Measurements from ENCODE around the gene ACAP3.
"Not testable (repeated sequence)": the region's sequence is repeated elsewhere in the genome, so short reads cannot be mapped to it uniquely, and the experiment has no call there.

The ACAP3 gene

GRCh38 chr1:1260843-1261560 is 46.7 kb downstream of the ACAP3 start:
- no peak for DNase-seq

DNA sequence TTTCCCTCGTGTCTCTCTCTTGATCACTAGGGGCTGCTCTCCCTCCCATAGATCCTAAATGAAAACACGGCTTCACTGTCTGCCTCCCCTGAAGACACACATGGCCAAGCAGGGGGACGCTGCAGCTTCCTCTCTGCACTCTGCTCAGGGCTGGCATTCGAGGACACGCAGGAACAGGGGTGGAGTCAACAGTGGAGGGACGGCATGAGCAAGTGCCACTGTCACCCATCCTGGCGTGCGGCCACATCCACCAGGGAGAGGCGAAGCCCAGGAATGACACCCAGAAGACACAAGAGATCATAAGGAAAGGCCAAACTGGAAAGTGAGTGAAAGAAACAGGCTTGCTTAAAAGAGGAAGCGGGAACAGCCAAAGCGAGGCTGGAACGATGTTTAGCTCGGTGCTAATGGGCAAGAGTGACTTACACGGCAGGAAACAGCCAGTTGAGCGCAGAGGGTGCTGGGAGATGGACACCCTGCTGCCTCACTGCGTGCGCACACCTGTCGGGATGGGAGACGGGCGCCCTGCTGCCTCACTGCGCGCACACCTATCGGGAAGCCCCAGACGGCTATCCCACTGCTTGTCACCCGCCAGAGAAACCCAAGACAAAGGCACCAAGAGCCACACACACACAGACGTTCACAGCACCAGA is 47.7 kb downstream of the ACAP3 start:
- no peak for DNase-seq

DNA sequence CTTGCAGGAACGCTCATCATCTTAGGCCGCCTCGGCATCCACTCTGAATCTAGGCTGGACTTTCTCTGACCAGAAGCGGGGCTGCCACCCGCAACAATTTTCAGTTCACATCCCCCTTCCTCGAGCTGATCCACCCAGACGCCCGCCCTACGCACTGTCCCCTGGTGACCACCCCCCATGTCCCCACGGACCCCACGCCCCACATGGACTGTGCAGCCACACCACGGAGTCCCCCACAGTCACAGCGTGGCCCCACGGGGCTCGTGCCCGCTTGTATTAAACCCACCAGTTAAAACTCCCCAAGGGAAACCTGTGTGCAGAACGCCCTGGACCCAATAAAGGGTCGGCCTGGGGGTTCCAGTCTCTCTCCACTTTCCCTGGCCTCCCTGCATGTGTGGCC is 48.2 kb downstream of the ACAP3 start:
- DNase-seq = no peak

- no peak for DNase-seq
Observed at GRCh38 chr1:1259119-1259488, 48.6 kb downstream of the ACAP3 start.

DNA sequence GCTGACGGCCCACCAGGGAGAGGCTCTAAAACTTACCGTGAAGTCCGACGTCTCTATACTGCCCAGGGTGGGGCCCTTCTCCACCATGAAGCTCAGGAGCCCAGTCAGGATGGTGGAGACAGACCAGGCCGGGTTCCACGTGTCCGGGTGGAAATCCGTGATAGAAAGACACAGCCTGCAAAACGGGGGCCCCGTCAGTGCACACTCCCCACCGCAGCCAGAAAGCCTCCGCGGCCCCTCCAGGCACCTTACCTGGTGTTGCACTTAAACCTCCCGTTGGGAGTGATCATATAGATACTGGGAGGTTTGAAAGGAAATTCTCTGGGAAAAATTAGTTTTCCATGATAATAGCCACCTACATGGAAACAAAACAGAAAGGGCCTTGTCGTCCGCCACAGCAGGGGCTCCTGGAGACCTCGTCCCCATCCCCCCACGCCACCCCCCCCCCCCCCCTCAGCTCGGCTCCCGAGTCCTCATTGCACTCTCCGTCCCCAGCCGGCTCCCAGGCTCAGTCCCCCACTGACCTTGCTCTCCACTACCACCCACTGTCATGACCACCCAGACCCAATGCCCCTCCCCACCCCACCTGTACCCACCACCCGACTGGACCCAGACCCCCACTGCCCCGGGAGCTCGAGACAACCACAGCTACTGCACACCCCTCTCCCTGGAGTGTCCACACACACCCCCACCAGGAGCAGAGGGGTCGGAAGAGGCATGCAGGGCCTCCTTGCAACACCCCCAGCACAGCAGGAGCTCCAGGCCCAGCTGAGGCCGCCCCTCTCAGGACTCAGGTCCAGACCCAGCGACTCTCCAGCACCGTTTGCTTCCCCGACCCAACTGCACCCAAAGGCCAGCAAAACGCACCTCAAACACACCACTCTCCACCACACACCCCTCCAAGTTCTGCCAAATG is 50.5 kb downstream of the ACAP3 start:
- no peak for DNase-seq

DNA sequence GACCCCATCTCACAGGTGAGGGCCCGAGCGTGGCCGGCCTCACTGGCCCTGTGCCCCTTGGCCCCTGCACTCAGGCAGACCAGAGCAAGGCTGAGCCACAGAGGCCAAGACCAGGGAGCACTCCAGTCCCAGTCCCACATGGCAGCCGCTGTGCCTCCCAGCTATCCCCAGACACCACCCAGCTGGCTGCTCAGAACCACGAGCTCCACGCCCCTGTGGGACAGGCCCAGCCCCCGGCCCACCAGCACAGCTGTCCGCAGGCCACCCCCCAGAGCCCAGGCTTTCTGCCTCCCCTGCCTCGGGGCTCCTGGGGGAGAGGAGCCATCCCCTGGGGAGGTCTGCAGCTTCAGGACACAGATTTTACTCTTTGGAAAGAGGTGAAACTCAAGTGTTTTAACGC is 52.1 kb downstream of the ACAP3 start:
- no peak for DNase-seq

- no peak for DNase-seq
Observed at GRCh38 chr1:1255078-1255477, 52.7 kb downstream of the ACAP3 start.

- DNase-seq = no peak
Observed at GRCh38 chr1:1254667-1254998, 53.1 kb downstream of the ACAP3 start.

GRCh38 chr1:1253972-1254666 is 53.6 kb downstream of the ACAP3 start:
- DNase-seq = no peak

DNA sequence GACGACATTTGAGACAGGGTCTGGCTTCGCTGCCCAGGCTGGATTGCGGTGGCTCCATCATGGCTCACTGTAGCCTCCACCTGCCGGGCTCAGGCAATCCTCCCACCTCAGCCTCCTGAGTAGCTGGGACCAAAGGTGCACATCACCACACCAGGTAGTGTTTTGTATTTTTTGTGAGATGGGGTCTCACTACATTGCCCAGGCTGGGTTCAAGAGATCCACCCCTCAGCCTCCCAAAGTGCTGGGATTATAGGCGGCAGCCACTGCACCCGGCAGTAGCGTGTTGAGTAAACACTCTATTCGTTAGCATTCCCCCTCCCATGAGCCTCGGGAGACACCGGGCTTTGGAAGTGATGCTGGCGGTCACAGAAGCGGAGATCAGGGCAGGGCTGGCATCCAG is 54.4 kb downstream of the ACAP3 start:
- no peak for DNase-seq

- DNase-seq = peak; percentile 26 to 47
Observed at GRCh38 chr1:1250786-1251284, 56.9 kb downstream of the ACAP3 start.

GRCh38 chr1:1248009-1248913 is 59.5 kb downstream of the ACAP3 start:
- not testable (repeated sequence) for DNase-seq

DNA sequence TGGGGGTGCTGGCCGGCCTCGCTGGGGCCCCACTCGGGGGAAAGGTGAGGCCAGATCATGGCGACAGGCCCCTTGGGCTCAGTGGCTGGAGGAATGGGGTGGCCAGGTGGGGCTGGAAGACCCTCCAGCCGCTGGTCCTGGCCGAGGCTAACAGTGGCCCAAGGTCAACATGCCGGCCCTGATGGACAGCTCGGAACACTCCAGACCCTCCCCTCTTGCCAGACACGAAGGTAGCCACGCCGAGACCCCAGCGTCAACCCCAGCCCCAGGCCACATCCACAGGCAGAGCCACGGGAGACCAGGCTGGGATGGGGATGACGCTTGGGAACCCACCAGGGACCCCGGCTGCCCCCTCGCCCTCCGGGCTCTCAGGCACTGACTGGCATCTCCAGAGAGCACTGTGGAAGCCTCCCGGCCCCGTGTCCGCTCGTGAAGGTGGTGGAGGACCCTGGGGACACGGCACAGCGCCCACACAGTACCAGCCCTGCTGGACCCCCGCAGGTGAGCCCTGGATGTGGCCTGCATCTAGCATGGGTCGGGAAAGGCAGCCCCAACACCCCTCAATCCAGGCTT is 60.3 kb downstream of the ACAP3 start:
- DNase-seq = no peak

DNA sequence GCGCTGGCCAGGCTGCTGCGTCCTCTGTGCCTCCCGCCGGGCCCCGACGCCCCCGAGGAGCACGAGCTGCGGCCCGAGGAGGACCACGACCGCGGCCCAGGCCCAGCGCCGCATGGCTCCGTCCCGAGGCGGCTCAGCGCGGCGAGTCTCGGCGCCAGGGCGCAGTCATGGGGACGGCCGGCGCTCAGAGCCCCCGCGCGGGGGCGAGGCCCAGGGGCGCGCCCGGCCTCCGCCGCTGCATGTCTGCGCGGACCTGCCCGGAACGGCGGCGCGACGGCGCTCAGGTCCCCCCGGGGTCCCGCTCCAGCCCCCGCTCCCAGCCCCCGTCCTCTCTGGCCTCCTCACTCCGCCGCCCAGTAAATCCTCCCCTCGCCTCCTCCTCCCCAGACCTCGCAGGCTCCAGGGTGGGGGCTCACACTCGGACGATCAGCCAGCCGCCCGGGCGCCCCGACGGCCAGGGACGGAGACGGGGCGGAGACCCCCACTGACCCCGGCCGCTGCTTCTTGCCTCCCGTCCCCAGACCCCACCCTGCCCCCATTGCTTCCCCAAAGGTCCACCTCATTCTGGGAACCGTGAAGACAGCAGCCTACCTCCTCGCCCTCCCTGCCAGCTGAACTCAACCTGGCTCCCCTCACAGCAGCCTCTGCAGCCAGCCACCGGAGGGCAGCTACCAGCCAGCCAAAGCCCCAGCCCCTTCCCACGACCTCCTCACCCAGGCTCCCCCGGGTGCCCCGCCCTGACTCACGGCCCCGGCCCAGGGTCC is 61.0 kb downstream of the ACAP3 start, which contains the start of gene C1QTNF12:
Gene C1QTNF12 (minus strand): TSS at position 146 of the 764 bp plus-strand sequence. CDS start 32 bp downstream, at position 114.
- DNase-seq = no peak

DNA sequence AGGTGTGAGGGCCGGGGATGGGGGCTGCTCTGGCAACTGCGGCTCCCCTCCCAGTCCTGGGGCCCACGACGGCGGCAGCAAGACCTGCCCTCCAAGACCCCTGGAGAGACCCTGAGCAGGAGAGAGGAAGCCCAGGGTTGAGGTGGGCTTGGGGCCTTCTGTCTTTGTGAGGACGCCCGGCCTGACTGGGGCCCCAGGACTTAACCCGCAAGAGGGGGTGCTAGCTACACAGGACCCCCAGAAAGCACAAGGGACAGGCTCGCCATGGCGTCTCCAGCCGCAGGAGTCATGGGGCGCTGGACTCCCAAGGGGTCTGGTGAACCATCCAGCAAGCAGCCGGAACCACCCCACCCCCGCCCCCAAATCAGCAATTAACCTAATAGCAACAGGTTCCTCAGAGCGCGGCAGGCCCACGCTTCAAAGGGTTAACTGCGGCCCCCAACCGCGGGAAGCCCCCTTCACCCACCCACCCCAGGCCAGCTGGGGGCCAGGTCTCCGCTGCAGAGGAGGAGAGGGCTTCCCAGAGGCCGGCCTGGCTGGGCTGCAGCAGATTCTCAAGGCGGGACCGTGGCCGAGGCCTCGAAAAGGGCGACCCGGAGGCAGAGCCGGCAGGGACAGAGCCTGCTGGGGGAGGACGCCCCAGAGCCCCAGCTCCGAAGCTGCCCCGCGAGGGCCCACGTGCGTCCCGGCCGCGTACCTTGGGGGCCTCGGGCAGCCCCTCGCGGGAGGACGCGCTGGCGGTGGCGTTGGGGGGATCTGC is 61.7 kb downstream of the ACAP3 start:
- DNase-seq = no peak

DNA sequence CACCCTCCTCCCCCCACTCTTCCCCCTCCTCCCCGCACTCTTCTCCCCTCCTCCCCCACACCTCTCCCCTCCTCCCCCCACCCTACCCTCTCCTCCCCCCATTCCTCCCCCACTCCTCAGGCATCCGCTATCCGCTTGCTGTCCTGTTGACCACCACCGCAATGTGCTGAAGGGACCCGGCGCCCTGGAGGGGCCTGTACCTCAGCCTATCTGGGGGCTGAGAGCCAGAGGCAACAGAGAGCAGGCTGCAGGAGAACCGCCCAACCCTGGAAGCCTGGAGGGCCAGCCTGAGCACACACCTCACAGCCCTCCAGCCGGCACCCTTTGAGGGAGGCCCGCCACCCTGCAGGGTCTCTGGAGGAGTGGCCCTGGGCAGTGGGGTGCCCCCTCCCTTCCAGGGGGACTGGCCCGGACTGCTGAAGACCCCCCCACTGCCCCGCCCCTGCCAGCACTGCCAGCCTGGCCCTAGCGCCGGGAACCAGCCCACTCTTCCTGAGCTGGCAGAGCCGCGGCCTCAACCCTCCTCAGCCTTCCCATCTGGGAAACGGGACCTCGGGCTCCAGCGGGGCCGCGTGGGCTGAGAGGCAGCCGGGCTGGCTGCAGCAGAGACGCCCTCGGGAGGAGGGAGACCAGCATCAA is 62.4 kb downstream of the ACAP3 start:
- DNase-seq = no peak

DNA sequence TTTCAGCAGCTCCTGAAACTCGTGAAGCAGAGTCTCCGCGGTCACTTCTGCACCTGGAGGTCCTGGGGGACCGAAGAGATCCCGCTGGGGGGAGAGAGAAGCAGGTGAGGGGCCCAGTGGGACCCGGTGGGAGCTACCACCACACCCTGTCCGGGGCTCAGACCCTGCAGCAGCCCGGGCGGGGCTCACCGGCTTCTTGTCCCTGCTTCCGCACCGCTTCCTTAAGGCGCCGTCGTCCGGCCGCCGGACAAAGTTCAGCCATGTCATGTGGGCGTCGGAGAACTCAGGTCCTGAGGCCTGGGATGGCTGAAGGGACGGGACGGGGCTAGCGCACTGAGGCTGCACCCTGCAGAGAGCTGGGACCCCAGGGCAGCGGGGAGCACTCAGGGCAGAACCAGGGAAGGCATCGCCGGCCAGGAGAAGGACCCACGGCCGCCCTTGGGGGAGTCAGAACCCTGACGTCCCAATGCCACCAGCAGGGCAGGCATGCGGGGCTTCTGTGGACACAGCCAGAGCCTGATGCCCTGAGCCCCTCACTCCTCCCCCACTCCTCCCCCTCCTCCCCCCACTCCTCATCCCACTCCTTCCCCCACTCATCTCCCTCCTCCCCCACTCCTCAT is 63.4 kb downstream of the ACAP3 start:
- no peak for DNase-seq

DNA sequence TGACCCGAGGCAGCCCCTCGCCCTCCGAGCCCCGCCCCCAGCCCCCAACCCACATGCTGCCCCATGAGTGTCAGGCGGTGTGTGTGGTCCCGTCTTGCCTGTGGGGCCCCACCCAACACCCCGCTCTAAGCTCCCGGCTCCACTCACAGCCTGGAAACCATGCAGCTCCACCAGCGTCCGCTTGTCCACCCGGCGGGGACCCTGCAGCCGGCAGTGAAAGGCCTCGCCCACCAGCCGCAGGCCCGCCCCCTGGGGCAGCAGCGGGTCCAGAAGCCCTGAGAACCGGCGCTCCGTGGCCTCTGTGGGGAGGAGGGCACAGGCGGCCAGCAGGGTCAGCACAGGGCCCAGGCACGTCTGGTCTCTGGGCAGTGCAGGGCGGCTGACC is 63.9 kb downstream of the ACAP3 start:
- DNase-seq = no peak

- no peak for DNase-seq
Observed at GRCh38 chr1:1243266-1243660, 64.5 kb downstream of the ACAP3 start.

Measured in SHP77 (cell line).